ENCODE results near the gene ARL8A. TPM values are rescaled to one million over a fixed set of nuclear protein-coding genes. Genes with fewer than 3 reads are reported as not detected.

ARL8A gene
- total RNA-seq, 4 donors from 2014 or later, result 28.2 to 53.5 (median 49.8) TPM

- TF ChIP-seq CTCF (IDR thresholded peaks at IDR 0.05 in 4 of 5, conservative IDR thresholded peaks at IDR 0.05 in 1 of 5) (no peak), POLR2A (IDR thresholded peaks at IDR 0.05) (no peak)
- in situ Hi-C loops (cut with MboI; ENCODE audit: low sequenced_read_pairs in 4 of 4), result no loop called here
- Histone ChIP-seq H3K27ac (no peak overlapping the region), H3K4me1 (no peaks in the 10 kb centered on the region), H3K36me3 (no peaks in the 10 kb centered on the region), H3K27me3 (no peaks in the 10 kb centered on the region), H3K4me3 (no peak overlapping the region), H3K9me3 (no peaks in the 10 kb centered on the region)
- intact Hi-C loops (cut with DNase I; ENCODE audit: low total_unique reads), result no loop called here
- ATAC-seq, result no peak
- DNase-seq, result no peak
Measured at GRCh38 chr1:202152399-202152798, 7.9 kb upstream of the ARL8A start.

GRCh38 chr1:202151045-202151444, 6.5 kb upstream of the ARL8A start:
- H3K27me3 ChIP-seq, result no peaks in the 10 kb centered on the region
- TF ChIP-seq CTCF (IDR thresholded peaks at IDR 0.05 in 4 of 5, conservative IDR thresholded peaks at IDR 0.05 in 1 of 5) (no peak), POLR2A (IDR thresholded peaks at IDR 0.05) (no peak)
- H3K9me3 ChIP-seq, result no peaks in the 10 kb centered on the region
- intact Hi-C loops (cut with DNase I; ENCODE audit: low total_unique reads) (no loop called here), in situ Hi-C loops (cut with MboI; ENCODE audit: low sequenced_read_pairs in 4 of 4) (no loop called here)
- no peaks in the 10 kb centered on the region for H3K4me1 ChIP-seq
- ATAC-seq, result no peak
- H3K27ac ChIP-seq, result no peak overlapping the region
- no peak overlapping the region for H3K4me3 ChIP-seq
- H3K36me3 ChIP-seq, result no peaks in the 10 kb centered on the region
- DNase-seq, result no peak

- DNase-seq (no peak), ATAC-seq (no peak)
- Histone ChIP-seq H3K4me1 (no peaks in the 10 kb centered on the region), H3K27me3 (no peaks in the 10 kb centered on the region), H3K9me3 (no peaks in the 10 kb centered on the region), H3K27ac (no peak overlapping the region), H3K4me3 (no peak overlapping the region), H3K36me3 (no peaks in the 10 kb centered on the region)
- in situ Hi-C loops (cut with MboI; ENCODE audit: low sequenced_read_pairs in 4 of 4) (no loop called here), intact Hi-C loops (cut with DNase I; ENCODE audit: low total_unique reads) (no loop called here)
- TF ChIP-seq CTCF (IDR thresholded peaks at IDR 0.05 in 4 of 5, conservative IDR thresholded peaks at IDR 0.05 in 1 of 5) (no peak), POLR2A (IDR thresholded peaks at IDR 0.05) (no peak)
Measured at GRCh38 chr1:202150602-202151001, 6.1 kb upstream of the ARL8A start.

GRCh38 chr1:202150187-202150586, 5.7 kb upstream of the ARL8A start:
- TF ChIP-seq POLR2A (IDR thresholded peaks at IDR 0.05), result no peak
- TF ChIP-seq CTCF (IDR thresholded peaks at IDR 0.05 in 4 of 5, conservative IDR thresholded peaks at IDR 0.05 in 1 of 5), result no peak
- ATAC-seq, result no peak
- H3K4me3 ChIP-seq, result no peak overlapping the region
- intact Hi-C loops (cut with DNase I; ENCODE audit: low total_unique reads) (no loop called here), in situ Hi-C loops (cut with MboI; ENCODE audit: low sequenced_read_pairs in 4 of 4) (no loop called here)
- DNase-seq, result no peak
- no peaks in the 10 kb centered on the region for H3K9me3 ChIP-seq
- H3K36me3 ChIP-seq, result no peaks in the 10 kb centered on the region
- H3K4me1 ChIP-seq, result peaks cover 4% of the 10 kb centered on the region in 2 donors
- H3K27ac ChIP-seq, result no peak overlapping the region
- no peaks in the 10 kb centered on the region for H3K27me3 ChIP-seq

- Histone ChIP-seq H3K27me3 (no peaks in the 10 kb centered on the region), H3K9me3 (no peaks in the 10 kb centered on the region), H3K27ac (no peak overlapping the region), H3K4me3 (no peak overlapping the region), H3K36me3 (no peaks in the 10 kb centered on the region), H3K4me1 (peaks cover 6 to 7% of the 10 kb centered on the region in 2 donors)
- no peak for TF ChIP-seq CTCF (IDR thresholded peaks at IDR 0.05 in 4 of 5, conservative IDR thresholded peaks at IDR 0.05 in 1 of 5)
- TF ChIP-seq POLR2A (IDR thresholded peaks at IDR 0.05), result no peak
- DNase-seq (no peak), ATAC-seq (no peak)
- in situ Hi-C loops (cut with MboI; ENCODE audit: low sequenced_read_pairs in 4 of 4) (loop anchor here in 3 of 4 donors (25.0 kb wide), 1 partner anchor 262 kb away; the partner anchor contains the start of gene SHISA4 (in 3 of the 3)), intact Hi-C loops (cut with DNase I; ENCODE audit: low total_unique reads) (no loop called here)
Measured at GRCh38 chr1:202149566-202149965, 5.0 kb upstream of the ARL8A start.

Measured in gastrocnemius medialis (tissue), 4 donors.